Inferior parietal cortex (tissue), 1 donor: ENCODE data around the gene ZNF507.
A peak's percentile ranks its signal among the peaks of the same experiment; 100 is the strongest.

Experiments used
- DNase-seq: peaks from one replicate; pipeline ENCODE4 v3.0.0-alpha.2; 2016; ENCODE audit errors: extremely low spot score

Gene ZNF507

DNA sequence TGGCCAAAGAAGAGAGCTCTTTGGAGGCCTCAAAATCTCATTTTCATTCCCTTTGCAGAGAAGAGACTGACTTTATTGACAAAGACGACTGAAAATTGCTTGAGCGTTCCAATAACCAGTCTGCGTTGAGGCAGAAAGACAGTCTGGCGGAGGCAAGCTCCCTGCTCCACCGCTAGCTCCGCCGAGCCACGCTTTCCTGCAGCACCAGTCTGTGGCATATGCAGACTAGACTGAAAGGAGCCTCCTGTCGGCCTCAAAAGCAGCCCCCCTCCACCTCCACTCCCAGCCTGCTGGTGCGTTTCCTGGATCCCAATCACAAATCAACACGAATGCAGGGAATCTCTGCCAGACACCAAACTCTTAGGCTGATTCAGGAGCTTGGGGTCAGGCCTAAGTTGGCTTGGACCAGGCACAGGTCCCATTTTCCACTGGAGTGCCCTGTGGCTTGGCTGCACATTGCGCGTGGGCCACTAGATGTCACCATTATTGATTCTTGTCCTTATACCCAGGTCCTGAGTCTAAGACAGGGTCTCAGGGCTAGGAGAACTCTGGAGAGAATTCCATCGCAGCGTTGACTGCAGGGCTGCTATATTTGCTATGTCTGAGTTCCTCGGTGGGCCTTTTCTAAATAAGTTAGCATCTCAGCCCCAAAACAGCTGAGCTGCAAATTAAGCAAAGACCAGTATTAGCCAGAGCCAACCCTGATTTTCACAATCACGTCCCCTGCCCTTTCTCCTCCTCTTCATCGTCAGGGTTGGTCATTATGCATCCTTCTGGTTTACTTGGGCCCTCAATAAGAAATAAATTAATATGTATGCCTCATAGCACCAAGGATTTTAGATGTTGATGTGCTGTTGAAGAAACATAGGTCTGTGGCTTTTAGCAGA lies 5.2 kb upstream of the ZNF507 start:
- DNase-seq = peak; percentile 65

DNA sequence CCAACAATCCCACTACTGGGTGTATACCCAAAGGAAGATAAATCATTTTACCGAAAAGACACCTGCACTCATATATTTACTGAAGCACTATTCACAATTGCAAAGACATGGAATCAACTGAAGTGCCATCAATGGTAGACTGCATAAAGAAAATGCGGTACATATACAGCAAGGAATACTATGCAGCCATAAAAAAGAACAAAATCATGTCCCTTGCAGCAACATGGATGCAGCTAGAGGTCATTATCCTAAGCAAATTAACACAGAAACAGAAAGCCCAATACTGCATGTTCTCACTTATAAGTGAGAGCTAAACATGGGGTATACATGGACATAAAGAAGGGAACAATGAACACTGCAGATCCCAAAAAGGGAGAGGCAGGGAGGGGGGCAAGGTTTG lies 2.7 kb upstream of the ZNF507 start:
- no peak for DNase-seq

GRCh38 chr19:32343550-32344262 lies 1.7 kb upstream of the ZNF507 start:
- DNase-seq = no peak

GRCh38 chr19:32346901-32347300 lies 1.5 kb downstream of the ZNF507 start:
- DNase-seq = no peak

DNA sequence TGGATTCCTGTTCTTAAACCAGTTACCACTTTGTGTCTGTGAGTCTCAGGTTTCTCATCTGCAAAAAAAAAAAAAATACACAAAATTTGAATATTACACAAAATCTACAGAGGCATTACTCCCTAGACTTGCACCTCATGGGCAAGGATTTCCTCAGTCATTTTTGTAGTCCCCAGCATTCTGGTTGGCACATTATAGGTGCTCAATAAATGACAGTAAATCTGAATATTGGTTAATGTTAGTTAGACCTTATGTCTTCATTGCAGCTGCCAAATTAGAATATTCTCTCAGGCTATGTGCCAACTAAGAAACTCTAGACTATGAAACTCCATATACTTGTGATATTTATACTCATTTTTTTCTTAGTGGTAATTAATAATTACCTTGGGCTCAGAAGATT lies 2.2 kb downstream of the ZNF507 start:
- DNase-seq = no peak

GRCh38 chr19:32349051-32349450 lies 3.6 kb downstream of the ZNF507 start:
- DNase-seq = no peak

- no peak for DNase-seq
Observed at GRCh38 chr19:32349724-32350470, 4.5 kb downstream of the ZNF507 start.

DNA sequence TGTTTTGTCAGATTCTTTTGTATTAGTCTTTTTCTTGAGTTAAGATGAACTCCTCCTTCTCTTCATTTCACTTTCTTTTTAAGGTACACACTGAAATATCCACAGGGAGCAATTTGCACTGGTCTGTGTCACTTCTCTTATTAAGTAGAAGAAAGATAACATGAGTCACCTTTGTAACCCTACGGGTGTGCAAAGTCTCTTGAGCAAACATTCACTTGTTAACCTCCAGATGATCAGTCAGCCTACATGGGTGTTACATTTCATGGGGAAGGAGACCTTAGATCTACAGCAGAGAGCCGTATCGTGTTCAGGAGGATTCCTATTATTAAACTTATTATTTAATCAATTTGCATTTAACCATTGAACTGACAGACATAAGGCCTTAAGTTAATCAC lies 5.1 kb downstream of the ZNF507 start:
- DNase-seq = no peak

- no peak for DNase-seq
Observed at GRCh38 chr19:32350987-32351348, 5.6 kb downstream of the ZNF507 start.

GRCh38 chr19:32352241-32352630 lies 6.8 kb downstream of the ZNF507 start:
- DNase-seq = no peak

- no peak for DNase-seq
Observed at GRCh38 chr19:32354345-32354744, 8.9 kb downstream of the ZNF507 start.

DNA sequence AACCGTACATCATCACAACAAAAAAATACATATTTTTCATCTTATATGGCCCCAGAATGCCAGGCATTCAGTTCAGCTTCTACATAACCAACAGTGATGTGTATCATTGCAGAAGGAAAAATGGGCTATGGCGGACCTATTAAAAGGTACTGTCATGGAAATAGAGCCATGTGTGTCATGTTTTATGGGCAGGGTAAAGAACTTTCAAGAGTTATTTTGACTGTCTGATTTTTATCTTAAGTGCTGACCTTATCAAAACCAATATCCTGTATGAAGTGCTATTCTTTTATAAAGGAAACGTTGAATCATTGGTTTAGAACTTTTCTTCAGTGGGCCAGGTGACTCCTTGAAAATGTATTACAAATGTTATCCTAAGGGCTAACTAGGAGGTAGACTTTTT lies 9.9 kb downstream of the ZNF507 start:
- DNase-seq = no peak

- no peak for DNase-seq
Observed at GRCh38 chr19:32357720-32358119, 12.3 kb downstream of the ZNF507 start.

DNA sequence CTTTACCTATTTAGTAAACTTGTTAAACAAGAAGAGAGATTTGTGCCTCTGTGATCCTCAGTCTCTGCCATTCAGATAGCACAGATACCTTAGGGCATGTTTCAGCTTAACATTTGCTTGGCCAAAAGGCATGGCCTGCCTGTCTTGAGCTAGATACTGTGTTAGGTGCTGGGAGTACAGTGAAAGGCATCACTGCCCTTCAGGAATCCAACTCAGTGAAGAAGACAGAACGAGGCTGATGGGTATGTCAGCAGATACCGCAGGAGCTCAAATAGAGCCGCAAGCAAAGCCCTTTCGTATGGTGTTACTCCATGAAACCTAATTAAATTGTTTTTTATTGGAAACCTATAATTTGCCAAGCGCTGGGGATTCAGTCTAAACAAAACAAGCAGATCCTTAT lies 12.9 kb downstream of the ZNF507 start:
- no peak for DNase-seq

- DNase-seq = no peak
Observed at GRCh38 chr19:32359581-32359980, 14.2 kb downstream of the ZNF507 start.

- no peak for DNase-seq
Observed at GRCh38 chr19:32361574-32362317, 16.3 kb downstream of the ZNF507 start.

DNA sequence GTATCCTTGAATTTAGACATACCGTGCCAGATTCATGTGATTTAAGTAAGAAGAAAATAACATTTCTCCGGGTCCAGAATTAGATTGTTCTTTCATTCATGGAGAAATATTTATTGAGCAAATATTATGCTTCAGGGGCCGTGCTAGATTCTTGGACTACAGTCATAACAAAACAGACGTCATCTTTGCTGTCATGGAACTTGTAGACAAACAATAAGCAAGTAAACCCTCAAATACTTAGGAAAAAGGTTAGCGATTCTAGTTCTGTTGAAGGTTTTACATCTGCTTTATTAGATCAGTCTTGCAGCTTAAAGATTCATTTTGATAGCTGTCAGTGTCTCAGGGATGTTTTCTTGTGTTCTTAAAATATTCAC lies 16.9 kb downstream of the ZNF507 start:
- DNase-seq = no peak

DNA sequence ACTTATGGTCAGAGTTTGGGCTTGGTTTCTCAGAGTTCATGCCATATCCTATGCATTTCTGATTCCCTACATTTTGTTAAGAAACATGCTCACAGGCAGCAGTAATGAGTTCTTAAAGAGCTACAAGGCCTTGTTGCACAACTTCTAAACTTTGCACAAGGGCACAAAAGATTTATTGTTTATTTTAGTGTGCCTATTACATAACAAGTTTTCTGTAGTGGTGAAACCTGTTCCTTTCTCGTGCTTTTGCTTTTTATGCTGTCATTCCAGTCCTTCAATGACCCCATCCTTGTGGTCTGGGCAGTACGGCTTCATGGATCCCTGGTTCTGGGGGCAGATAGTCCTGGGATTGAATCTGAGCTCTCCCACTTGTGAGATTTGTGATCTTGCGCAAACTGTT lies 17.8 kb downstream of the ZNF507 start:
- no peak for DNase-seq

GRCh38 chr19:32363632-32364031 lies 18.2 kb downstream of the ZNF507 start:
- no peak for DNase-seq

DNA sequence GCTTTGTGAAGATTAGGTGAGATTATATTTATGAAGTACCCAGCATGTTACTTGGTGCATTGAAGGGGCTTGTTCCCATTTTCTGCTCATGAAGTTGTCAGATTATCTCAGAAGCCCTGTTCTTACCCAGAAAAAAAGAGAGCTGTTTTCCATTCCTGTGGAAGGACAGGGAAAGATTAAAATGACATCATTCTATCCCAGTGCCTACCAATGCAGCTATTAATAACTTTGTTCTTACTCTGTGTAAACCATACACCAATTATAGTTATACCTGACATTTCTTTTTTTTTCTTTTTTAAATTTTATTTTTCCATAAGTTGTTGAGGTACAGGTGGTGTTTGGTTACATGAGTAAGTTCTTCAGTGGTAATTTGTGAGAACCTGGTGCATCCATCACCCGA lies 18.6 kb downstream of the ZNF507 start:
- DNase-seq = no peak

- DNase-seq = no peak
Observed at GRCh38 chr19:32367063-32367462, 21.7 kb downstream of the ZNF507 start.

GRCh38 chr19:32367948-32368536 lies 22.6 kb downstream of the ZNF507 start:
- DNase-seq = no peak
